DND-41 (cell line): ENCODE results near the gene IRF6.

ENCODE experiments used
- EZH2 ChIP-seq: IDR thresholded peaks from 3 replicates; pipeline ENCODE4 v1.6.1; 2012; ENCODE audit warnings: borderline replicate concordance, low read depth, mild to moderate bottlenecking, moderate library complexity, low read length, inconsistent platforms; ENCODE audit not compliant: severe bottlenecking
- TF ChIP-seq, protein P1 (sequence below): IDR thresholded peaks from 2 replicates; pipeline ENCODE4 v1.5.1; 2012; ENCODE audit warnings: borderline replicate concordance, low read length, moderate library complexity, mild to moderate bottlenecking; ENCODE audit not compliant: poor library complexity, severe bottlenecking; ENCODE audit errors: extremely low read depth

DNA sequence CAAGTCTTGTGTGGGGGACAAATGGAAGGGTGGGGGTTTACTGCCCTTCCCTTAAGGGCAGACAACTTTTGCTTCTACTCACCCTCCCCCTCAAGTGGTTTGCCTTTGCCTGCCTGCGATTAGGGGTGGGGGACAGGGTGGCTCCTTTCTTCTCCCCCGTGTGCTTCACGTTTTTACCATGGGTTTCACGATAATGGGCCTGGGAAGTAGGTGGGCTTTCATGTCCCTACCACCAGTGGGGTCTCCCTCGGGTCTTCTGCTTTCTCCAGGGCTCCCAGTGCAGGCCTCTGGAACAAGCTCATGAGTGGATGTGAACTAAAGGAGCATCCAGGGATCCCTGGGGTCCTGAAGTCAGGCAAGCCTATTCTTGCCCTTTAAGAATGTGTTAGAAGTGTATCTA, 43.4 kb upstream of the IRF6 start:
- TF ChIP-seq, protein P1, sequence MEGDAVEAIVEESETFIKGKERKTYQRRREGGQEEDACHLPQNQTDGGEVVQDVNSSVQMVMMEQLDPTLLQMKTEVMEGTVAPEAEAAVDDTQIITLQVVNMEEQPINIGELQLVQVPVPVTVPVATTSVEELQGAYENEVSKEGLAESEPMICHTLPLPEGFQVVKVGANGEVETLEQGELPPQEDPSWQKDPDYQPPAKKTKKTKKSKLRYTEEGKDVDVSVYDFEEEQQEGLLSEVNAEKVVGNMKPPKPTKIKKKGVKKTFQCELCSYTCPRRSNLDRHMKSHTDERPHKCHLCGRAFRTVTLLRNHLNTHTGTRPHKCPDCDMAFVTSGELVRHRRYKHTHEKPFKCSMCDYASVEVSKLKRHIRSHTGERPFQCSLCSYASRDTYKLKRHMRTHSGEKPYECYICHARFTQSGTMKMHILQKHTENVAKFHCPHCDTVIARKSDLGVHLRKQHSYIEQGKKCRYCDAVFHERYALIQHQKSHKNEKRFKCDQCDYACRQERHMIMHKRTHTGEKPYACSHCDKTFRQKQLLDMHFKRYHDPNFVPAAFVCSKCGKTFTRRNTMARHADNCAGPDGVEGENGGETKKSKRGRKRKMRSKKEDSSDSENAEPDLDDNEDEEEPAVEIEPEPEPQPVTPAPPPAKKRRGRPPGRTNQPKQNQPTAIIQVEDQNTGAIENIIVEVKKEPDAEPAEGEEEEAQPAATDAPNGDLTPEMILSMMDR, result no peak
- no peak for TF ChIP-seq EZH2
